GM23248 (cell line): ENCODE data around the gene PNPLA7.

Experiments
- EZH2 ChIP-seq: fragments of 200-600 bp; sonication (generic); IDR thresholded peaks from 2 replicates; pipeline ENCODE4 v1.6.1; 2018; ENCODE audit warnings: antibody characterized with exemption, mild to moderate bottlenecking; ENCODE audit not compliant: insufficient read depth, poor library complexity, severe bottlenecking
- EZH2phosphoT487 ChIP-seq: fragments of 200-600 bp; sonication (generic); IDR thresholded peaks from 2 replicates; pipeline ENCODE4 v1.6.1; 2018; ENCODE audit warnings: antibody characterized with exemption, moderate library complexity, mild to moderate bottlenecking, low read depth; ENCODE audit not compliant: insufficient read depth

- TF ChIP-seq EZH2phosphoT487 (no peak), EZH2 (no peak)
Measured at GRCh38 chr9:137410891-137411249, 139.3 kb downstream of the PNPLA7 start.
